Measurements from ENCODE around the gene ARMC10.
"Not testable (repeated sequence)": the region's sequence is repeated elsewhere in the genome, so short reads cannot be mapped to it uniquely, and the experiment has no call there.

ARMC10 gene

DNA sequence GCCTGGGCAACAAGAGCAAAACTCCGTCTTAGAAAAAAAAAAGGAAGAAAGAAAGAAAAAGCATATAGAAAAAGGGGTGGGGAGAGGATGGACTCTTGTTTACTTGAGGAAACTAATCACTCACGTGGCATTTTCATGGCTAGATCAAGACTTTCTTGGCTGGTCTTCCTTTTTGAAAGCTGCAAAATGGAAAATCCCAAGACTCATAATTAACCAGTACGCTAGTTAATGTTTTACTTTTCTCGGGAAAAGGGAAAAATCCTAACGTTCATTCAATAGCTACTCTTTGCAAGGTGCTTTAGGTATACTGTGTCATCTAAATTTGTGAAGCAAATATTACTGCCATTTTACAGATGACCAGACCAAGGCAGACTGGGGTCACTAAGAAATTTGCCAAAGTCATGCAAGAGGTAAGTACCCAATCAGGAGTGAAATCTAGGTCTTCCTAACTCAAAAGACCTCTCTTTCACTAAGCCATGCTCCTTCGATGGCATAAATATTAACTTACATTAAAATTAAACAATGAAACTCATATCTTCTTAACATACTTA is 49.6 kb downstream of the ARMC10 start:
- no peak for DNase-seq (ENCODE audit: low read depth)

DNA sequence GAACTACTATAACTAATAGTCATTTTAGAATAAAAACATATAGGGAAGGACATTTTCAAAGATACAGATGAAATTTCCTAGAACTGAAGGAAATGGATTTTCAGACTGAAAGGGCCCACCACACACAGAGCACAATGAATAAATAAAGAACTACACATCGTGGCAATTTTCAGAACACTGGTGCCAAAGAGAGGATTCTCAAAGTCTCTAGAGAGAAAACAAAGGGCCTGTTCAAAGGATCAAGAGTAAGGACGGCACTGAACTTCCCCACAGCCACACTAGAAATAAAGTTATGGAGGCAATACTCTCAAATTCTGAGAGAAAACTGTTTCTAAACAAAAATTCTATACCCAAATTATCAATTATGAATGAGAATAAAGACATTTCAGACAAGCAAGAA is 52.1 kb downstream of the ARMC10 start:
- DNase-seq (ENCODE audit: low read depth) = no peak

DNA sequence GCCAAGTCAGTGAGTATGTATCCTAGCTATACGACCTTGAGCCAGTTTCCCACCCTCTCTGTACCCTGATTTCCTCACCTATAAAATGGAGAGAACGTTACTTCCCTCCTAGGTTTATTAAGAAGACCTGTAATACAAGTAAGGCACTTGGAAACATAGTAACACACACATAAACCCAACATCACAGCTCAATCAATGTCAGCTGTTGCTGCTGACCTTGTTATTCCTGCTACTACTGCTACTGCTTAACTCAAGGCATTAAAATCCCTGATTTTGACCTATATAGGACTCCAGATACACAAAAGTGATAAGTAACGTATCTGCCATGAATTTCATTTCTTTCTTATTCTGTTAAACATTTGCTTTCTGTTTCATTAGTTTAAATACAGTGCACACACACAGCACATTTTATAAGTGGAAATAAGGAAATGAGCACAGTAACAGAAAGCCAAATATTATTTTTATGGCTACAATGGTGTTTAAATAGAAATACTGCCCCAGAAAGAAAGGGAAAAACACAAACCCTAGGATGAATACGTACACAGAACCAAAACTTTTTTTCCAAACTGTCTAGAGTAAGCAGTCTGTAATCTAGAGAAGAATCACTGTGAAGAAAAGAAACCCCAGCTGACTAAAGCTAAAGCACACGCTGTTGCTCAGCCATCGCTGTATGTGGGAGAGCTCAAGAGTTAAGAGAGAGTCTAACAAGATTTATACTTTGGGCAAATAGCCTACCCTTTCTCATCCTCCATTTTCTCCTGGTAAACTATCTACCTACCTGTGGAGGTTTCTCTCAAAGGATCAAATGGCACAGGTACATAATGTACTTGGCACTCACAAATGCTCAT is 55.0 kb downstream of the ARMC10 start:
- DNase-seq (ENCODE audit: low read depth) = no peak

- no peak for DNase-seq (ENCODE audit: low read depth)
These were observed 56.1 kb downstream of the ARMC10 start for GRCh38 chr7:103130901-103131624.

GRCh38 chr7:103132995-103133688 is 58.2 kb downstream of the ARMC10 start:
- DNase-seq (ENCODE audit: low read depth) = no peak

DNA sequence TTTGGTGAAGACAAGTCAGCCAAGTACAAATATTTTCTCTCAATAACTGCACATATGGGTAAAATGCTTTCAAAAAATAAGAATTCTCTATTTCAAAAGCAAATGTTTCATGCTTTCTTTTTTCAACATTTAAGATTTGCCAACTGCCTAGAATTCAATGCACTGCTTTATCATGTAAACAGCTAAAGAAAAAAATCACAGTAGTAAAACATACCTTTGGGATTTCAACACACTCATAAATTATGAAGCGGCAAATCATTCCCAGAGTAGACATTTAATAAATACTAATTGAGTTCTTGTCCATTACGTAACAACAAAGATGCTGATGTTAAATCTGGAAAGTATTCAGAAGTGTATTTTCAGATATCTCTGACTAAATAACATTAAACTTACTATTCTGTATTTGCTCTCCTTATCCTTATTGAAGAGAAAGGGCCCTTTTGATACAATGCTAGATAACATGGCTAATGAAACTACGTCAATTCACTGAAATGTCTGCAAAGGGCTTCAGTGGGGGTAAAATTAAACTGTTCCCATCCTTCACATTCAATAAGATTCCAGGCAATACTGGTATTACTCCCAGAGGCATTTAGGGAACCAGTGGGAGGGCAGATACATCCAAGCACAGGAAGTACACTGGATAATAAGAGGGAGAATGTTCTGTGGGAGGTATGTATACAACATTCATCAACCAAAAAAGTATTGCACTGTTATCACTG is 60.1 kb downstream of the ARMC10 start:
- DNase-seq (ENCODE audit: low read depth) = no peak

GRCh38 chr7:103140061-103140460 is 65.1 kb downstream of the ARMC10 start:
- no peak for DNase-seq (ENCODE audit: low read depth)

GRCh38 chr7:103140685-103141084 is 65.7 kb downstream of the ARMC10 start:
- DNase-seq (ENCODE audit: low read depth) = no peak

DNA sequence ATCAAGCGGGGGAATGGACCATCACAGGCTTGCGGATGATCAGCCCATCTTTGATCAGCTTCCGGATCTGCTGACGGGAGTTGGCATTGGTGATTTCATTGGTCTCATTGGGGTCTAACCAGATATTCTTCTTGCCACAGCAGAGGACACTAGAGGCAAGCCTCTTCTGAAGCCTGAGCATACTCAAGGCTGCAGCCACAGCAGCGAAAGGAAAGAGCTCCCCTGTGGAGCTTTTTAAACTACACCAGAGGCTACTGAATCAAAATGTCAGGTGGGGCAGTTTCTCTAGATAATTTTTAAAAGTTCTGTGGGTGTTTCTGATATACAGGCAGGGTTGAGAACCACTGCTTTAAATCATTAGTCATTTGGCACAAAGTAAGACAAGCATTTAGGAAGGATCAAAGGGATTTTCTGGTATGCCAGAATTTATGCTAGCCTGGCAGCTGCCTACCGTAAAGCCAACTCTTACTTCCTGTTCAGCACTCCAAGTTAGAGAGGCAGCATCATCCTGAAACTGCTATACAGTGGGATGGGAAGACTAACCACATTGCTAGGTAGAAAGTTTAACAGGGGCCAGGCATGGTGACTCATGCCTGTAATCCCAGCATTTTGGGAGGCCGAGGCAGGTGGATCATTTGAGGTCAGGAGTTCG is 66.9 kb downstream of the ARMC10 start:
- DNase-seq (ENCODE audit: low read depth) = no peak

DNA sequence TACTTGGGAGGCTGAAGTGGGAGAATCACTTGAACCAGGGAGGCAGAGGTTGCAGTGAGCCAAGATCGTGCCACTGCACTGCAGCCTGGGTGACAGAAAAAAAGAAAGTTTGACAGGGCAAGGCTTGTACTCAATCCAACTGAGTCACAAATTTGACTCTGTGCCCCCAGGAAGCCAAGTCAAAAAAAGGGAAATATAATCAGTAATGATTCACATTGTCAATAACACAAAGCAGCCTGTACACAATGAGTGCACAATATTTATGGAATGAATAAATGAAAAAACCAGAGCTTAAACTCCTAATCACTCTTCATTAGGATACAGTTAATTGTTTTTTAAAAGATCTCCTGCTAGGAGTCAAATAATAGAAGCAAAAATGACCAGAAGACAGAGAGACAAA is 67.6 kb downstream of the ARMC10 start:
- no peak for DNase-seq (ENCODE audit: low read depth)

- DNase-seq (ENCODE audit: low read depth) = no peak
These were observed 68.9 kb downstream of the ARMC10 start for GRCh38 chr7:103143868-103144267.

- DNase-seq (ENCODE audit: low read depth) = not testable (repeated sequence)
These were observed 69.8 kb downstream of the ARMC10 start for GRCh38 chr7:103144754-103145153.

GRCh38 chr7:103148131-103148993 is 73.4 kb downstream of the ARMC10 start:
- DNase-seq (ENCODE audit: low read depth) = no peak

Data from HS-27A (cell line).